OCI-LY3 (cell line): ENCODE results near the gene KCNN3.

Experiments used
- EZH2phosphoT487 ChIP-seq: fragments of 200-600 bp; shearing (Covaris generic); IDR thresholded peaks from 2 replicates; pipeline ENCODE4 v1.6.1; 2018; ENCODE audit warnings: antibody characterized with exemption, mixed run types, low read depth
- TF ChIP-seq, protein P1 (sequence below): fragments of 200-600, 300-600 bp; sonication (generic); IDR thresholded peaks from 2 replicates; pipeline ENCODE4 v1.5.1; 2014; ENCODE audit warnings: antibody characterized with exemption, low read length, low read depth

DNA sequence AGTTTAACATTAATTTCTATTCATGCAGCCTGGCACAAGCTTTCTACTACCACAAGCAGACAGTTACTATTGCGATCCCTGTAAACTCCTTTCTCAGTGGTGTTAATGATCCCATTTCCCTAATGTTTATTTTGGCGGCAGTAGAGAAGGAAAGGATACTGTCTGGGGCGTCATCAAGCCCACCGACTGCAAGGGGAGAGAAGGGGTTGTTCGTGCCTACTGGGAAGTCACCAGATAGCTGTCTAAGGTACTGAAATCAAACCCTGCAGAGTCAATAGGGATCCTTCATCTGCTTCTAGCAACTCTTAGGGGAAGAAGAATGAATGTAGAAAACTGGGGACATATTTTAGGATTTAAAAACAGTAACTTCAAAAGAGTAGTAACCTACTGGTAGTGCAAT lies 166.9 kb downstream of the KCNN3 start:
- TF ChIP-seq, protein P1, sequence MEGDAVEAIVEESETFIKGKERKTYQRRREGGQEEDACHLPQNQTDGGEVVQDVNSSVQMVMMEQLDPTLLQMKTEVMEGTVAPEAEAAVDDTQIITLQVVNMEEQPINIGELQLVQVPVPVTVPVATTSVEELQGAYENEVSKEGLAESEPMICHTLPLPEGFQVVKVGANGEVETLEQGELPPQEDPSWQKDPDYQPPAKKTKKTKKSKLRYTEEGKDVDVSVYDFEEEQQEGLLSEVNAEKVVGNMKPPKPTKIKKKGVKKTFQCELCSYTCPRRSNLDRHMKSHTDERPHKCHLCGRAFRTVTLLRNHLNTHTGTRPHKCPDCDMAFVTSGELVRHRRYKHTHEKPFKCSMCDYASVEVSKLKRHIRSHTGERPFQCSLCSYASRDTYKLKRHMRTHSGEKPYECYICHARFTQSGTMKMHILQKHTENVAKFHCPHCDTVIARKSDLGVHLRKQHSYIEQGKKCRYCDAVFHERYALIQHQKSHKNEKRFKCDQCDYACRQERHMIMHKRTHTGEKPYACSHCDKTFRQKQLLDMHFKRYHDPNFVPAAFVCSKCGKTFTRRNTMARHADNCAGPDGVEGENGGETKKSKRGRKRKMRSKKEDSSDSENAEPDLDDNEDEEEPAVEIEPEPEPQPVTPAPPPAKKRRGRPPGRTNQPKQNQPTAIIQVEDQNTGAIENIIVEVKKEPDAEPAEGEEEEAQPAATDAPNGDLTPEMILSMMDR = no peak
- TF ChIP-seq EZH2phosphoT487 = no peak
